GM12878 (cell line): ENCODE measurements around the gene PPP2R3A. TPM values are rescaled to one million over a fixed set of nuclear protein-coding genes. Genes with fewer than 3 reads are reported as not detected.

Source experiments
- BCL11A ChIP-seq: IDR thresholded peaks from 2 replicates; pipeline ENCODE4 v1.6.1; 2011; ENCODE audit warnings: low read depth, low read length
- CBX5 ChIP-seq: sonication (generic); IDR thresholded peaks from 2 replicates; pipeline ENCODE4 v1.6.1; 2016; ENCODE audit warnings: low read depth, moderate library complexity, mild to moderate bottlenecking, inconsistent platforms
- ETV6 ChIP-seq, 2 experiments: fragments of 450-650 bp in 1 of 2; IDR thresholded peaks in 1 of 2; conservative IDR thresholded peaks in 1 of 2; 2 replicates each; pipeline ENCODE4 v1.6.1; 2014; ENCODE audit warnings: antibody characterized with exemption in 1 of 2, borderline replicate concordance in 1 of 2, low read depth in 1 of 2, mild to moderate bottlenecking in 1 of 2, moderate library complexity in 1 of 2
- FOS ChIP-seq: IDR thresholded peaks from 3 replicates; pipeline ENCODE4 v1.6.1; 2011; ENCODE audit warnings: borderline replicate concordance; ENCODE audit not compliant: insufficient read length; ENCODE audit errors: extremely low read depth
- FOXM1 ChIP-seq: IDR thresholded peaks from 2 replicates; pipeline ENCODE4 v1.6.1; 2012; ENCODE audit warnings: low read depth, mild to moderate bottlenecking, inconsistent platforms, low read length, moderate library complexity
- KLF5 ChIP-seq: fragments of 450-650 bp; IDR thresholded peaks from 2 replicates; pipeline ENCODE4 v1.6.1; 2014; ENCODE audit warnings: mild to moderate bottlenecking; ENCODE audit not compliant: partially characterized antibody
- MEF2A ChIP-seq: IDR thresholded peaks from 2 replicates; pipeline ENCODE4 v1.6.1; 2011; ENCODE audit warnings: low read depth, mild to moderate bottlenecking, low read length, moderate library complexity; ENCODE audit not compliant: insufficient read depth
- MYC ChIP-seq: IDR thresholded peaks from 2 replicates; pipeline ENCODE4 v1.6.1; 2011; ENCODE audit warnings: mild to moderate bottlenecking, low read length, moderate library complexity, inconsistent platforms; ENCODE audit not compliant: insufficient read depth, insufficient replicate concordance, insufficient read length, severe bottlenecking
- NBN ChIP-seq: fragments of 450-650 bp; IDR thresholded peaks from 2 replicates; pipeline ENCODE4 v1.6.1; 2016
- NFYA ChIP-seq: IDR thresholded peaks from 2 replicates; pipeline ENCODE4 v1.6.1; 2011; ENCODE audit warnings: low read depth, mild to moderate bottlenecking, low read length, improper control_type of control experiment, borderline replicate concordance
- NR2F1 ChIP-seq: fragments of 450-650 bp; conservative IDR thresholded peaks from 2 replicates; pipeline ENCODE4 v1.6.1; 2017; ENCODE audit warnings: mild to moderate bottlenecking
- RB1 ChIP-seq: fragments of 450-650 bp; formaldehyde crosslinking; IDR thresholded peaks from 2 replicates; pipeline ENCODE4 v1.6.1; 2017; ENCODE audit warnings: mild to moderate bottlenecking, borderline replicate concordance
- SMC3 ChIP-seq: IDR thresholded peaks from 2 replicates; pipeline ENCODE4 v1.6.1; 2011; ENCODE audit warnings: low read length, improper control_type of control experiment, borderline replicate concordance
- SPI1 ChIP-seq: IDR thresholded peaks from 2 replicates; pipeline ENCODE4 v1.6.1; 2011; ENCODE audit warnings: low read depth, mild to moderate bottlenecking, low read length, moderate library complexity, borderline replicate concordance; ENCODE audit not compliant: insufficient read depth
- SRF ChIP-seq, 2 experiments: IDR thresholded peaks; 2 replicates each; pipeline ENCODE4 v1.6.1; 2011; ENCODE audit warnings: low read depth in 2 of 2, low read length in 2 of 2, mild to moderate bottlenecking in 1 of 2, moderate library complexity in 1 of 2
- TARDBP ChIP-seq: IDR thresholded peaks from 2 replicates; pipeline ENCODE4 v1.6.1; 2016; ENCODE audit warnings: borderline replicate concordance
- TBL1XR1 ChIP-seq: IDR thresholded peaks from 2 replicates; pipeline ENCODE4 v1.6.1; 2012; ENCODE audit warnings: low read depth, low read length, improper control_type of control experiment
- YBX1 ChIP-seq: fragments of 450-650 bp; IDR thresholded peaks from 2 replicates; pipeline ENCODE4 v1.6.1; 2016; ENCODE audit warnings: antibody characterized with exemption
- polyA plus RNA-seq, 11 experiments: library from polyadenylated mRNA; depleted of rRNA in 4 of 11; unstranded in 6 of 11; stranded (reverse) in 5 of 11; fragments of >200 nt; fragmentation: Nextera tagmentation in 4 of 11; fragmentation: Illumina TruSeq in 1 of 11; extraction: Ambion mirVana in 4 of 11; extraction: Trizol in 1 of 11; gene quantifications; 1 replicate in 1 of 11; 2 replicates in 10 of 11; pipeline versions ENCODE4 v1.2.1 to v1.2.3, GENCODE V29; 2011 to 2016; ENCODE audit warnings: inconsistent platforms in 2 of 11, missing spikeins in 2 of 11, low read depth in 1 of 11
- total RNA-seq, 4 experiments: library from RNA; depleted of rRNA in 3 of 4; stranded (reverse); fragments of >200 nt in 3 of 4; fragmentation: Illumina TruSeq in 1 of 4; extraction: Trizol in 1 of 4; gene quantifications; 2 replicates each; pipeline versions ENCODE4 v1.2.1 to v1.2.3, GENCODE V29; 2013 to 2021
- TF ChIP-seq, protein P1 (sequence below): IDR thresholded peaks from 2 replicates; pipeline ENCODE4 v1.6.1; 2011; ENCODE audit warnings: low read depth, low read length, improper control_type of control experiment, borderline replicate concordance
- TF ChIP-seq, protein P2 (sequence below): fragments of 150-350 bp; IDR thresholded peaks from 2 replicates; pipeline ENCODE4 v1.6.1; 2016; ENCODE audit warnings: low read depth, low read length
- TF ChIP-seq, protein P3 (sequence below): IDR thresholded peaks from 2 replicates; pipeline ENCODE4 v1.6.1; 2012; ENCODE audit warnings: improper control_type of control experiment, low read depth, low read length; ENCODE audit not compliant: insufficient replicate concordance
- TF ChIP-seq, protein P4 (sequence below): IDR thresholded peaks from 2 replicates; pipeline ENCODE4 v1.6.1; 2011; ENCODE audit warnings: low read depth, mild to moderate bottlenecking, low read length, moderate library complexity, borderline replicate concordance; ENCODE audit errors: extremely low read depth

The PPP2R3A gene
- total and polyA plus RNA-seq, 10 of the 15 experiments (the other 5 are each of a cell fraction or from before 2014, with no cell fraction given), result under 0.01 to 0.16 (median 0.06) TPM; not detected in 5

DNA sequence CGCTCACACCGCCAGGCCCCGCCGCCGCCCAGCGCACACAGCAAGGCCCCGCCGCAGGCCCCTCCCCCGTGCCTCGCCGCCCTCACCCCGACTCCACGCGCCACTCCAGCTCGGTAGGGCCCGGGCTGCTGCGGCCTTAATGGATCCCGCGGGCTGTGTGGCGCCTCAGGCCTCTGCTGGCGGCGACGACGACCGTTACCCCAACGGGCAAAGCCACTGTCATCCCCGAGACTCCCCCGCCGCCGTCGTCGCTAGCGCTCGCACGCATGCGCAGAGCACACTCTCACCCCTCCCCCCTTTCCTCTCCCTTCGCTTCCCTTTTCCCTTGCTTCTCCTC lies 230.5 kb downstream of the PPP2R3A start, which contains the start of gene MSL2 (continued):
- TF ChIP-seq SPI1, result peak; percentile 70; the same call in 1 of the 2 replicates
- no peak; the same call in 1 of the 2 replicates for TF ChIP-seq NR2F1
- no peak for TF ChIP-seq YBX1
- TF ChIP-seq, protein P1, sequence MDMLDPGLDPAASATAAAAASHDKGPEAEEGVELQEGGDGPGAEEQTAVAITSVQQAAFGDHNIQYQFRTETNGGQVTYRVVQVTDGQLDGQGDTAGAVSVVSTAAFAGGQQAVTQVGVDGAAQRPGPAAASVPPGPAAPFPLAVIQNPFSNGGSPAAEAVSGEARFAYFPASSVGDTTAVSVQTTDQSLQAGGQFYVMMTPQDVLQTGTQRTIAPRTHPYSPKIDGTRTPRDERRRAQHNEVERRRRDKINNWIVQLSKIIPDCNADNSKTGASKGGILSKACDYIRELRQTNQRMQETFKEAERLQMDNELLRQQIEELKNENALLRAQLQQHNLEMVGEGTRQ, result no peak
- TF ChIP-seq MYC, result no peak
- TF ChIP-seq, protein P2, sequence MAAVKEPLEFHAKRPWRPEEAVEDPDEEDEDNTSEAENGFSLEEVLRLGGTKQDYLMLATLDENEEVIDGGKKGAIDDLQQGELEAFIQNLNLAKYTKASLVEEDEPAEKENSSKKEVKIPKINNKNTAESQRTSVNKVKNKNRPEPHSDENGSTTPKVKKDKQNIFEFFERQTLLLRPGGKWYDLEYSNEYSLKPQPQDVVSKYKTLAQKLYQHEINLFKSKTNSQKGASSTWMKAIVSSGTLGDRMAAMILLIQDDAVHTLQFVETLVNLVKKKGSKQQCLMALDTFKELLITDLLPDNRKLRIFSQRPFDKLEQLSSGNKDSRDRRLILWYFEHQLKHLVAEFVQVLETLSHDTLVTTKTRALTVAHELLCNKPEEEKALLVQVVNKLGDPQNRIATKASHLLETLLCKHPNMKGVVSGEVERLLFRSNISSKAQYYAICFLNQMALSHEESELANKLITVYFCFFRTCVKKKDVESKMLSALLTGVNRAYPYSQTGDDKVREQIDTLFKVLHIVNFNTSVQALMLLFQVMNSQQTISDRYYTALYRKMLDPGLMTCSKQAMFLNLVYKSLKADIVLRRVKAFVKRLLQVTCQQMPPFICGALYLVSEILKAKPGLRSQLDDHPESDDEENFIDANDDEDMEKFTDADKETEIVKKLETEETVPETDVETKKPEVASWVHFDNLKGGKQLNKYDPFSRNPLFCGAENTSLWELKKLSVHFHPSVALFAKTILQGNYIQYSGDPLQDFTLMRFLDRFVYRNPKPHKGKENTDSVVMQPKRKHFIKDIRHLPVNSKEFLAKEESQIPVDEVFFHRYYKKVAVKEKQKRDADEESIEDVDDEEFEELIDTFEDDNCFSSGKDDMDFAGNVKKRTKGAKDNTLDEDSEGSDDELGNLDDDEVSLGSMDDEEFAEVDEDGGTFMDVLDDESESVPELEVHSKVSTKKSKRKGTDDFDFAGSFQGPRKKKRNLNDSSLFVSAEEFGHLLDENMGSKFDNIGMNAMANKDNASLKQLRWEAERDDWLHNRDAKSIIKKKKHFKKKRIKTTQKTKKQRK, result no peak
- TF ChIP-seq TARDBP, result no peak
- TF ChIP-seq BCL11A, result no peak
- no peak for TF ChIP-seq MEF2A
- TF ChIP-seq FOXM1, result no peak
- no peak for TF ChIP-seq ETV6 (conservative IDR thresholded peaks at IDR 0.05 in 1 of 2, IDR thresholded peaks at IDR 0.05 in 1 of 2; ENCODE audit: borderline replicate concordance in 1 of 2, low read depth in 1 of 2)
- TF ChIP-seq, protein P3, sequence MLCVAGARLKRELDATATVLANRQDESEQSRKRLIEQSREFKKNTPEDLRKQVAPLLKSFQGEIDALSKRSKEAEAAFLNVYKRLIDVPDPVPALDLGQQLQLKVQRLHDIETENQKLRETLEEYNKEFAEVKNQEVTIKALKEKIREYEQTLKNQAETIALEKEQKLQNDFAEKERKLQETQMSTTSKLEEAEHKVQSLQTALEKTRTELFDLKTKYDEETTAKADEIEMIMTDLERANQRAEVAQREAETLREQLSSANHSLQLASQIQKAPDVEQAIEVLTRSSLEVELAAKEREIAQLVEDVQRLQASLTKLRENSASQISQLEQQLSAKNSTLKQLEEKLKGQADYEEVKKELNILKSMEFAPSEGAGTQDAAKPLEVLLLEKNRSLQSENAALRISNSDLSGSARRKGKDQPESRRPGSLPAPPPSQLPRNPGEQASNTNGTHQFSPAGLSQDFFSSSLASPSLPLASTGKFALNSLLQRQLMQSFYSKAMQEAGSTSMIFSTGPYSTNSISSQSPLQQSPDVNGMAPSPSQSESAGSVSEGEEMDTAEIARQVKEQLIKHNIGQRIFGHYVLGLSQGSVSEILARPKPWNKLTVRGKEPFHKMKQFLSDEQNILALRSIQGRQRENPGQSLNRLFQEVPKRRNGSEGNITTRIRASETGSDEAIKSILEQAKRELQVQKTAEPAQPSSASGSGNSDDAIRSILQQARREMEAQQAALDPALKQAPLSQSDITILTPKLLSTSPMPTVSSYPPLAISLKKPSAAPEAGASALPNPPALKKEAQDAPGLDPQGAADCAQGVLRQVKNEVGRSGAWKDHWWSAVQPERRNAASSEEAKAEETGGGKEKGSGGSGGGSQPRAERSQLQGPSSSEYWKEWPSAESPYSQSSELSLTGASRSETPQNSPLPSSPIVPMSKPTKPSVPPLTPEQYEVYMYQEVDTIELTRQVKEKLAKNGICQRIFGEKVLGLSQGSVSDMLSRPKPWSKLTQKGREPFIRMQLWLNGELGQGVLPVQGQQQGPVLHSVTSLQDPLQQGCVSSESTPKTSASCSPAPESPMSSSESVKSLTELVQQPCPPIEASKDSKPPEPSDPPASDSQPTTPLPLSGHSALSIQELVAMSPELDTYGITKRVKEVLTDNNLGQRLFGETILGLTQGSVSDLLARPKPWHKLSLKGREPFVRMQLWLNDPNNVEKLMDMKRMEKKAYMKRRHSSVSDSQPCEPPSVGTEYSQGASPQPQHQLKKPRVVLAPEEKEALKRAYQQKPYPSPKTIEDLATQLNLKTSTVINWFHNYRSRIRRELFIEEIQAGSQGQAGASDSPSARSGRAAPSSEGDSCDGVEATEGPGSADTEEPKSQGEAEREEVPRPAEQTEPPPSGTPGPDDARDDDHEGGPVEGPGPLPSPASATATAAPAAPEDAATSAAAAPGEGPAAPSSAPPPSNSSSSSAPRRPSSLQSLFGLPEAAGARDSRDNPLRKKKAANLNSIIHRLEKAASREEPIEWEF, result no peak
- TF ChIP-seq TBL1XR1, result no peak
- no peak for TF ChIP-seq NFYA
- no peak; the same call in 1 of the 2 replicates for TF ChIP-seq NBN
- 0 out of 2 replicates have a peak, but pooled peaks have one; percentile 12 for TF ChIP-seq RB1
- no peak for TF ChIP-seq CBX5
- TF ChIP-seq, protein P4, sequence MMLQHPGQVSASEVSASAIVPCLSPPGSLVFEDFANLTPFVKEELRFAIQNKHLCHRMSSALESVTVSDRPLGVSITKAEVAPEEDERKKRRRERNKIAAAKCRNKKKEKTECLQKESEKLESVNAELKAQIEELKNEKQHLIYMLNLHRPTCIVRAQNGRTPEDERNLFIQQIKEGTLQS, result no peak
- no peak for TF ChIP-seq KLF5
- TF ChIP-seq FOS, result no peak
- no peak for TF ChIP-seq SRF (IDR thresholded peaks at IDR 0.05; ENCODE audit: low read depth in 2 of 2, low read length in 2 of 2)
- no peak for TF ChIP-seq SMC3
